ENCODE data around the gene SMCO4. TPM values are rescaled to one million over a fixed set of nuclear protein-coding genes. Genes with fewer than 3 reads are reported as not detected.
"Not testable (repeated sequence)": the region's sequence is repeated elsewhere in the genome, so short reads cannot be mapped to it uniquely, and the experiment has no call there.

Gene SMCO4, protein sequence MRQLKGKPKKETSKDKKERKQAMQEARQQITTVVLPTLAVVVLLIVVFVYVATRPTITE
- 10 to 100 TPM; 23.7 to 26.8 TPM for total RNA-seq

GRCh38 chr11:93543292-93543977 lies at the start of gene SMCO4:
TSS of gene SMCO4 (minus strand) at chr11:93543391. CDS start at chr11:93479189, 64,202 bp downstream.
- CTCF ChIA-PET, result interaction anchor here (0.8 to 2.7 kb wide), 3 partner anchors 43 to 601 kb away, joined by 4 to 14 read pairs (median 6); no protein-coding TSS in a partner anchor
- DNase-seq, result peak; percentile 84
- H3K27me3 Mint-ChIP-seq (ENCODE audit: low read depth), result no peaks in the 10 kb centered on the region
- peaks cover 20% of the 10 kb centered on the region for H3K4me1 Mint-ChIP-seq (ENCODE audit: low read depth)
- no peaks in the 10 kb centered on the region for H3K36me3 Mint-ChIP-seq (ENCODE audit: low read depth)
- peak within 1 kb of the TSS; percentile 87 for H3K4me3 Mint-ChIP-seq
- no peaks in the 10 kb centered on the region for H3K9me3 Mint-ChIP-seq
- intact Hi-C loops (cut with micrococcal nuclease), result loop anchor here (1.0 to 5.0 kb wide), 7 partner anchors 105 to 601 kb away; partner anchors contain the start of genes C11orf54, MED17, PANX1 and TAF1D
- H3K27ac Mint-ChIP-seq, result peak within 1 kb of the TSS; percentile 82

DNA sequence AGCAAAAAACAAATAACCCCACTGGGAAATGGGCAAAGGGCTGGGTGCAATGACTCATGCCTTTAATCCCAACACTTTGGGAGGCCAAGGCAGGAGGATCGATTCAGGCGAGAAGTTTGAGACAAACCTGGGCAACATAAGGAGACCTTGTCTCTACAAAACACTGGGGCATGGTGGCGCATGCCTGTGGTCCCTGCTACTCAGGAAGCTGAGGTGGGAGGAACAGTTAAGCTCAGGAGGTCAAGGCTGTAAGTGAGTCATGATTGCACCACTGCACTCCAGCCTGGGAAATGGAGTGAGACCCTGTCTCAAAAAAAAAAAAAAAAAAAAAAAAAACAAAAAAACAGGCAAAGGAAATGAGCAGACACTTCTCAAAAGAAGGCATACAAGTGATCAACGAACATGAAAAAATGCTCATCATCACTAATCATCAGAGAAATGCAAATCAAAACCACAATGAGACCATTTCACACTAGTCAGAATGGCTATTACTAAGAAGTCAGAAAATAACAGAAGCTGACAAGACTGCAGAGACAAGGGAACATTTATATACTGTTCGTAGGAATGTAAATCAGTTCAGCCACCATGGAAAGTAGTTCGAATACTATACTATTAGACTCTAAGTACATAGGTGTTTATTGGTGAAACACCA lies 48.2 kb upstream of the SMCO4 start:
- no peak overlapping the region for H3K27ac Mint-ChIP-seq
- H3K27me3 Mint-ChIP-seq (ENCODE audit: low read depth), result no peaks in the 10 kb centered on the region

GRCh38 chr11:93589347-93589746 lies 46.2 kb upstream of the SMCO4 start:
- no peak for DNase-seq
- no peaks in the 10 kb centered on the region for H3K9me3 Mint-ChIP-seq
- intact Hi-C loops (cut with micrococcal nuclease), result no loop called here
- no peaks in the 10 kb centered on the region for H3K27me3 Mint-ChIP-seq (ENCODE audit: low read depth)
- H3K4me1 Mint-ChIP-seq (ENCODE audit: low read depth), result no peaks in the 10 kb centered on the region
- CTCF ChIA-PET, result no interaction called here
- no peaks in the 10 kb centered on the region for H3K36me3 Mint-ChIP-seq (ENCODE audit: low read depth)
- no peak overlapping the region for H3K4me3 Mint-ChIP-seq
- no peak overlapping the region for H3K27ac Mint-ChIP-seq

More for the DNA sequence above, 48.2 kb upstream of the SMCO4 start:
- intact Hi-C loops (cut with micrococcal nuclease), result no loop called here
- Mint-ChIP-seq H3K36me3 (ENCODE audit: low read depth) (no peaks in the 10 kb centered on the region), H3K9me3 (no peaks in the 10 kb centered on the region), H3K4me3 (no peak overlapping the region), H3K4me1 (ENCODE audit: low read depth) (no peaks in the 10 kb centered on the region)
- CTCF ChIA-PET, result no interaction called here
- DNase-seq, result no peak

- no peaks in the 10 kb centered on the region for H3K36me3 Mint-ChIP-seq (ENCODE audit: low read depth)
- CTCF ChIA-PET, result no interaction called here
Observed at GRCh38 chr11:93587858-93588581, 44.8 kb upstream of the SMCO4 start.

GRCh38 chr11:93587425-93587824 lies 44.2 kb upstream of the SMCO4 start:
- H3K4me3 Mint-ChIP-seq; H3K36me3 Mint-ChIP-seq (ENCODE audit: low read depth); H3K4me1 Mint-ChIP-seq (ENCODE audit: low read depth); CTCF ChIA-PET; DNase-seq; intact Hi-C loops (cut with micrococcal nuclease); H3K27ac Mint-ChIP-seq; H3K9me3 Mint-ChIP-seq: not testable (repeated sequence)
- H3K27me3 Mint-ChIP-seq (ENCODE audit: low read depth), result peaks cover 12% of the 10 kb centered on the region

More at GRCh38 chr11:93587858-93588581, 44.8 kb upstream of the SMCO4 start:
- Mint-ChIP-seq H3K27ac (no peak overlapping the region), H3K27me3 (ENCODE audit: low read depth) (peaks cover 6% of the 10 kb centered on the region), H3K9me3 (no peaks in the 10 kb centered on the region), H3K4me3 (no peak overlapping the region), H3K4me1 (ENCODE audit: low read depth) (no peaks in the 10 kb centered on the region)
- DNase-seq, result no peak
- intact Hi-C loops (cut with micrococcal nuclease), result no loop called here

DNA sequence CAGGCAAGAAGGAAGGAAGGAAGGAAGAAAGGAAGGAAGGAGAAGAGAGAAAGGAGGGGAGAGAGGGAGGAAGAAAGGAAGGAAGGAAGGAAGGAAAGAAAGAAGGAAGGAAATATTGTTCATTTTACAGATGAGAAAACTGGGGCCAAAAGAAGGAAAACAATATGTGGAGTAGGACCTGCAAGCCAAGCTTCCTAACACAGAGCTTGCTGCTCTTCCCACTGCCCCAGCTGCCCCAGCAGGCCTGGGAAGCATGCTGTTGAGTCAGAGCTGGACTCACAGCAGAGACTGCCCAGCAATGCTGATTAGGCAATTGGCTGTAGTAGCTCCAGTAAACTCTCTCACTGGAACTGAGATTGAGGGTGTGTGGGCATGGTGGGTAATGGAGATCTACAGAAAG lies 42.6 kb upstream of the SMCO4 start:
- CTCF ChIA-PET, result no interaction called here
- intact Hi-C loops (cut with micrococcal nuclease), result no loop called here

DNA sequence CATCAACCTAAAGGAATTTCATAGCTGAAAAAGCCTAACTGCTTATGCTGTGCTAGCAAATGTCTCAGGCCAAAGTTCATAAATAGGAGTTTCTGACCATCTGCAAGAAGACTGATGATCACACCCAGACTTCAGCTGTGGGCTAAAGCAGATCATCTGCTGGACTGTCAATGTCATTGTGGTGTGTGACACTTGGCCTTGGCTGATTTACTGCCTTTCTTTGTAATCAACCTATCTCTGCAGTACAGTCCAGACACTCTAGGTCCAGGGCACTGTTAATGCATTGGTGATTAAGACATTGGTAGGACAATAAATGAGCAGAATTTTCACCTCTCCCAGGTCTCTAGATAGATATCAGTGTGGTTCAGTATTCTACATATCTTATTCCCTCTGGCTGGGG lies 40.3 kb upstream of the SMCO4 start:
- Mint-ChIP-seq H3K4me1 (ENCODE audit: low read depth) (no peaks in the 10 kb centered on the region), H3K36me3 (ENCODE audit: low read depth) (peaks cover 2% of the 10 kb centered on the region), H3K27ac (no peak overlapping the region), H3K4me3 (no peak overlapping the region), H3K9me3 (peaks cover 2% of the 10 kb centered on the region), H3K27me3 (ENCODE audit: low read depth) (peaks cover 21% of the 10 kb centered on the region)
- CTCF ChIA-PET, result interaction anchor here (0.8 kb wide), 1 partner anchor 349 kb away, joined by 3 read pairs; no protein-coding TSS in a partner anchor
- no peak for DNase-seq
- intact Hi-C loops (cut with micrococcal nuclease), result no loop called here

More for the DNA sequence above, 42.6 kb upstream of the SMCO4 start:
- no peak for DNase-seq
- H3K4me3 Mint-ChIP-seq, result no peak overlapping the region
- H3K27ac Mint-ChIP-seq, result no peak overlapping the region
- H3K36me3 Mint-ChIP-seq (ENCODE audit: low read depth), result no peaks in the 10 kb centered on the region
- no peaks in the 10 kb centered on the region for H3K4me1 Mint-ChIP-seq (ENCODE audit: low read depth)
- peaks cover 21% of the 10 kb centered on the region for H3K27me3 Mint-ChIP-seq (ENCODE audit: low read depth)
- H3K9me3 Mint-ChIP-seq, result no peaks in the 10 kb centered on the region

GRCh38 chr11:93579187-93579751 lies 36.1 kb upstream of the SMCO4 start:
- Mint-ChIP-seq H3K27ac (no peak overlapping the region), H3K4me3 (no peak overlapping the region), H3K9me3 (peaks cover 2% of the 10 kb centered on the region), H3K27me3 (ENCODE audit: low read depth) (peaks cover 23% of the 10 kb centered on the region), H3K36me3 (ENCODE audit: low read depth) (peaks cover 2% of the 10 kb centered on the region), H3K4me1 (ENCODE audit: low read depth) (no peaks in the 10 kb centered on the region)
- intact Hi-C loops (cut with micrococcal nuclease), result no loop called here
- DNase-seq, result no peak
- CTCF ChIA-PET, result interaction anchor here (1.4 kb wide), 1 partner anchor 345 kb away, joined by 4 read pairs; no protein-coding TSS in a partner anchor

GRCh38 chr11:93577286-93577685 lies 34.1 kb upstream of the SMCO4 start:
- Mint-ChIP-seq H3K4me1 (ENCODE audit: low read depth) (no peaks in the 10 kb centered on the region), H3K9me3 (peaks cover 2% of the 10 kb centered on the region), H3K4me3 (no peak overlapping the region), H3K27me3 (ENCODE audit: low read depth) (peaks cover 11% of the 10 kb centered on the region), H3K27ac (no peak overlapping the region), H3K36me3 (ENCODE audit: low read depth) (peaks cover 2% of the 10 kb centered on the region)
- intact Hi-C loops (cut with micrococcal nuclease), result no loop called here
- DNase-seq, result no peak
- CTCF ChIA-PET, result interaction anchor here (0.5 to 0.7 kb wide), 2 partner anchors 104 to 129 kb away, joined by 3 read pairs; no protein-coding TSS in a partner anchor

- H3K4me1 Mint-ChIP-seq (ENCODE audit: low read depth); H3K27ac Mint-ChIP-seq; intact Hi-C loops (cut with micrococcal nuclease); H3K36me3 Mint-ChIP-seq (ENCODE audit: low read depth); DNase-seq; H3K4me3 Mint-ChIP-seq; H3K9me3 Mint-ChIP-seq: not testable (repeated sequence)
- CTCF ChIA-PET, result interaction anchor here (0.5 kb wide), 1 partner anchor 128 kb away, joined by 3 read pairs; no protein-coding TSS in a partner anchor
- peaks cover 11% of the 10 kb centered on the region for H3K27me3 Mint-ChIP-seq (ENCODE audit: low read depth)
Observed at GRCh38 chr11:93576870-93577269, 33.7 kb upstream of the SMCO4 start.

- CTCF ChIA-PET, result no interaction called here
- no peaks in the 10 kb centered on the region for H3K4me1 Mint-ChIP-seq (ENCODE audit: low read depth)
- no peak overlapping the region for H3K27ac Mint-ChIP-seq
- intact Hi-C loops (cut with micrococcal nuclease), result no loop called here
- no peak for DNase-seq
- H3K27me3 Mint-ChIP-seq (ENCODE audit: low read depth), result peaks cover 1% of the 10 kb centered on the region
- peaks cover 2% of the 10 kb centered on the region for H3K9me3 Mint-ChIP-seq
- no peak overlapping the region for H3K4me3 Mint-ChIP-seq
- H3K36me3 Mint-ChIP-seq (ENCODE audit: low read depth), result peaks cover 2% of the 10 kb centered on the region
Observed at GRCh38 chr11:93574638-93575220, 31.5 kb upstream of the SMCO4 start.
